Spleen (tissue), 7 donors: ENCODE measurements around the gene FUT6.

Experiments
- POLR2A ChIP-seq, 3 donors: fragments of 450-650 bp; IDR thresholded peaks; one replicate each; pipeline ENCODE4 v1.5.1; 2017; ENCODE audit warnings: antibody characterized with exemption in 3 of 3, mild to moderate bottlenecking in 1 of 3
- TF ChIP-seq, protein P1 (sequence below), 11 experiments: fragments of 200-600 bp in 7 of 11; fragments of 450-650 bp in 4 of 11; sonication (generic) in 4 of 11; IDR thresholded peaks in 8 of 11; conservative IDR thresholded peaks in 3 of 11; 1 replicate in 7 of 11; 2 replicates in 4 of 11; pipeline versions ENCODE4 v1.4.0 to v1.8.0; 2016 to 2021; ENCODE audit warnings: antibody characterized with exemption in 11 of 11, inconsistent platforms in 4 of 11, mild to moderate bottlenecking in 1 of 11
- donor health status: DM: no; HTN: no; CAD: no; lungs with moderate emphysema.
- donor health status: DM: no; HTN: no; CAD: no.
- donor health status: DM: no; HTN: no; CAD: no.

DNA sequence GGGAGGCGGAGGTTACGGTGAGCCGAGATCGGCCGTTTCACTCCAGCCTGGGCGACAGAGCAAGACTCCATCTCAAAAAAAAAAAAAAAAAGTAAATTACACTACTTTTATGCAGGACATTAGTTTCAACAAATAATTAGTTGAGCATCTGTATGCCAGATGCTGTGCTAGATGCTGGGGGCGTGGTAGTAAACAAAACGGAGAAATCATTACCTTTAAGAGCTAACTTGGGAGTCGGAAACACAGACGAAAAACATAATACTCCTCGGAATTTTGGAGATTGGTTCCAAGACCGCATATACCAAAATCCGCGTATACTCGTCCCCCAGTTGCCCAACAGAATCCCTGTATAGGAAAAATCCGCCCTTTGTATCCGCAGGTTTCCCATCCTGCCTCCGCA is 47.3 kb downstream of the FUT6 start:
- TF ChIP-seq POLR2A (IDR thresholded peaks at IDR 0.05) = no peak
- TF ChIP-seq, protein P1, sequence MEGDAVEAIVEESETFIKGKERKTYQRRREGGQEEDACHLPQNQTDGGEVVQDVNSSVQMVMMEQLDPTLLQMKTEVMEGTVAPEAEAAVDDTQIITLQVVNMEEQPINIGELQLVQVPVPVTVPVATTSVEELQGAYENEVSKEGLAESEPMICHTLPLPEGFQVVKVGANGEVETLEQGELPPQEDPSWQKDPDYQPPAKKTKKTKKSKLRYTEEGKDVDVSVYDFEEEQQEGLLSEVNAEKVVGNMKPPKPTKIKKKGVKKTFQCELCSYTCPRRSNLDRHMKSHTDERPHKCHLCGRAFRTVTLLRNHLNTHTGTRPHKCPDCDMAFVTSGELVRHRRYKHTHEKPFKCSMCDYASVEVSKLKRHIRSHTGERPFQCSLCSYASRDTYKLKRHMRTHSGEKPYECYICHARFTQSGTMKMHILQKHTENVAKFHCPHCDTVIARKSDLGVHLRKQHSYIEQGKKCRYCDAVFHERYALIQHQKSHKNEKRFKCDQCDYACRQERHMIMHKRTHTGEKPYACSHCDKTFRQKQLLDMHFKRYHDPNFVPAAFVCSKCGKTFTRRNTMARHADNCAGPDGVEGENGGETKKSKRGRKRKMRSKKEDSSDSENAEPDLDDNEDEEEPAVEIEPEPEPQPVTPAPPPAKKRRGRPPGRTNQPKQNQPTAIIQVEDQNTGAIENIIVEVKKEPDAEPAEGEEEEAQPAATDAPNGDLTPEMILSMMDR (IDR thresholded peaks at IDR 0.05 in 8 of 11, conservative IDR thresholded peaks at IDR 0.05 in 3 of 11) = no peak
